Measurements from ENCODE around the gene NXPH2. TPM values are rescaled to one million over a fixed set of nuclear protein-coding genes. Genes with fewer than 3 reads are reported as not detected.
"Not testable (repeated sequence)": the region's sequence is repeated elsewhere in the genome, so short reads cannot be mapped to it uniquely, and the experiment has no call there.

Gene NXPH2
- total RNA-seq, 1 donor from 2014 or later: 4.6 TPM

DNA sequence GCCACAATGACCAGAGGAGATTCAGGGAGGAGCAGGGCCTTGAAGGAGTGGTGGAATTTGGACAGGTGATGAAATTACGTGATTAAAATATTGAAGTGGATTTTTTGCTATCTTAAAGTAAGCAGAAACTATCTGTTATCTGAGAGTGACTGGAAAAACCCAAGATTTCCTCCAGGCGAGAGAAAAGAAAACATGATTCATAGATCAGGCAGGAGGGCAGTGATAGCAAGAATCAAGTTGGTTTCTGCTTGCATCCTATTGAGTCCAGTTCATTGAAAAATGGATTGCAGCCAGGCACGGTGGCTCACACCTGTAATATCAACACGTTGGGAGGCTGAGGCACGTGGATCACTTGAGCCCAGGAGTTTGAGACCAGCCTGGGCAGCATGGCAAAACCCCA lies 127.8 kb downstream of the NXPH2 start:
- TF ChIP-seq, protein P1, sequence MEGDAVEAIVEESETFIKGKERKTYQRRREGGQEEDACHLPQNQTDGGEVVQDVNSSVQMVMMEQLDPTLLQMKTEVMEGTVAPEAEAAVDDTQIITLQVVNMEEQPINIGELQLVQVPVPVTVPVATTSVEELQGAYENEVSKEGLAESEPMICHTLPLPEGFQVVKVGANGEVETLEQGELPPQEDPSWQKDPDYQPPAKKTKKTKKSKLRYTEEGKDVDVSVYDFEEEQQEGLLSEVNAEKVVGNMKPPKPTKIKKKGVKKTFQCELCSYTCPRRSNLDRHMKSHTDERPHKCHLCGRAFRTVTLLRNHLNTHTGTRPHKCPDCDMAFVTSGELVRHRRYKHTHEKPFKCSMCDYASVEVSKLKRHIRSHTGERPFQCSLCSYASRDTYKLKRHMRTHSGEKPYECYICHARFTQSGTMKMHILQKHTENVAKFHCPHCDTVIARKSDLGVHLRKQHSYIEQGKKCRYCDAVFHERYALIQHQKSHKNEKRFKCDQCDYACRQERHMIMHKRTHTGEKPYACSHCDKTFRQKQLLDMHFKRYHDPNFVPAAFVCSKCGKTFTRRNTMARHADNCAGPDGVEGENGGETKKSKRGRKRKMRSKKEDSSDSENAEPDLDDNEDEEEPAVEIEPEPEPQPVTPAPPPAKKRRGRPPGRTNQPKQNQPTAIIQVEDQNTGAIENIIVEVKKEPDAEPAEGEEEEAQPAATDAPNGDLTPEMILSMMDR (IDR thresholded peaks at IDR 0.05; ENCODE audit: unreplicated experiment): no peak
- Mint-ChIP-seq H3K36me3 (no peaks in the 10 kb centered on the region), H3K9me3 (no peaks in the 10 kb centered on the region), H3K4me1 (no peaks in the 10 kb centered on the region), H3K27me3 (ENCODE audit: low read depth) (no peaks in the 10 kb centered on the region), H3K27ac (no peak overlapping the region), H3K4me3 (no peak overlapping the region)
- no peak for DNase-seq (ENCODE audit: low spot score in 2 of 2, unreplicated experiment in 2 of 2)

- H3K36me3 Mint-ChIP-seq: no peaks in the 10 kb centered on the region
- no peak overlapping the region for H3K27ac Mint-ChIP-seq
- no peaks in the 10 kb centered on the region for H3K4me1 Mint-ChIP-seq
- TF ChIP-seq, protein P1 (IDR thresholded peaks at IDR 0.05; ENCODE audit: unreplicated experiment): no peak
- no peaks in the 10 kb centered on the region for H3K27me3 Mint-ChIP-seq (ENCODE audit: low read depth)
- no peak overlapping the region for H3K4me3 Mint-ChIP-seq
- no peak for DNase-seq (ENCODE audit: low spot score in 2 of 2, unreplicated experiment in 2 of 2)
- H3K9me3 Mint-ChIP-seq: no peaks in the 10 kb centered on the region
Observed at GRCh38 chr2:138649571-138649970, 130.6 kb downstream of the NXPH2 start.

GRCh38 chr2:138648606-138649005 lies 131.6 kb downstream of the NXPH2 start:
- Mint-ChIP-seq H3K27ac (no peak overlapping the region), H3K9me3 (no peaks in the 10 kb centered on the region), H3K4me1 (no peaks in the 10 kb centered on the region), H3K4me3 (no peak overlapping the region), H3K27me3 (ENCODE audit: low read depth) (no peaks in the 10 kb centered on the region), H3K36me3 (no peaks in the 10 kb centered on the region)
- TF ChIP-seq, protein P1 (IDR thresholded peaks at IDR 0.05; ENCODE audit: unreplicated experiment): no peak
- no peak for DNase-seq (ENCODE audit: low spot score in 2 of 2, unreplicated experiment in 2 of 2)

DNA sequence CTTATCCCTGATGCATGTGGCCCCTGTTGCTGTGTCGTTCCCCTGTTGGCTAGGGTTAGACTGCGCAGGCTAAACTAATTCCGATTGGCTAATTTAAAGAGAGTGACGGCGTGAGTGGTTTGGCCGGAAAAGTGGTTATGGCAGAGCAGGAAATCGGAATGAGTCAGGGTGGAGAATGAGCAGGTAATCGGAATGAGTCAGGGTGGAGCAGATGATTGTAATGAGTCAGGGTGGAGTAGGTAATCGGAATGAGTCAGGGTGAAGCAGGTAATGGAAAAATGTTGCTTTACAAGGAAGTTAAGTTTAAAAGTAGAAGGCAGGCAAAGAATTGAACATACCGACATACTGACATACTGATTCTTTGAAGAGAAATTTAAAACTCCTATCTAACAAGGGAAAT lies 135.4 kb downstream of the NXPH2 start:
- not testable (repeated sequence) for H3K4me3 Mint-ChIP-seq; H3K27ac Mint-ChIP-seq; DNase-seq (ENCODE audit: low spot score in 2 of 2, unreplicated experiment in 2 of 2); H3K4me1 Mint-ChIP-seq; H3K36me3 Mint-ChIP-seq; H3K9me3 Mint-ChIP-seq; H3K27me3 Mint-ChIP-seq (ENCODE audit: low read depth)

GRCh38 chr2:138640921-138641676 lies 139.1 kb downstream of the NXPH2 start:
- H3K9me3 Mint-ChIP-seq: no peaks in the 10 kb centered on the region
- DNase-seq (ENCODE audit: low spot score in 2 of 2, unreplicated experiment in 2 of 2): no peak

DNA sequence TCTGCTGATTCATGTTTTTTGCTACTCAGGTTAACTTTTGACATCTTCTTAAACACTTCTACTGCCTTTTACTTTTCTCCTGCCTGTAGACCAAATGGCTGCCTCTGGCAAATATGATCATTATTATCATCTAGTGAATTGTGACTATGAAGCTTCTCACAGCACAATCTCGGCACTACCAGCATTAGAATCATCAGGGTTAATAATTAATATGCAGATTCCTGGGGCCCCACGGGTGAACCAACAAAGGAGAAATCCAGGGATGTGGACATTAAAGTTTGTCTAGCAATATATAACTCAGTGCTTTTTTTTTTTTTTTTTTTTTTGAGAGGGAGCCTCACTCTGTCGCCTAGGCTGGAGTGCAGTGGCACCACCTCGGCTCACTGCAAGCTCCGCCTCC lies 142.5 kb downstream of the NXPH2 start:
- Mint-ChIP-seq H3K36me3 (no peaks in the 10 kb centered on the region), H3K4me3 (no peak overlapping the region), H3K9me3 (peaks cover 3% of the 10 kb centered on the region), H3K27me3 (ENCODE audit: low read depth) (no peaks in the 10 kb centered on the region), H3K4me1 (no peaks in the 10 kb centered on the region), H3K27ac (no peak overlapping the region)
- DNase-seq (ENCODE audit: low spot score in 2 of 2, unreplicated experiment in 2 of 2): no peak
- TF ChIP-seq, protein P1 (IDR thresholded peaks at IDR 0.05; ENCODE audit: unreplicated experiment): no peak

More at GRCh38 chr2:138640921-138641676, 139.1 kb downstream of the NXPH2 start:
- no peaks in the 10 kb centered on the region for H3K36me3 Mint-ChIP-seq
- no peaks in the 10 kb centered on the region for H3K4me1 Mint-ChIP-seq
- TF ChIP-seq, protein P1 (IDR thresholded peaks at IDR 0.05; ENCODE audit: unreplicated experiment): no peak
- no peaks in the 10 kb centered on the region for H3K27me3 Mint-ChIP-seq (ENCODE audit: low read depth)
- H3K27ac Mint-ChIP-seq: no peak overlapping the region
- H3K4me3 Mint-ChIP-seq: no peak overlapping the region
